Activated CD8-positive, alpha-beta memory T cell treated with anti-CD3 and anti-CD28 coated beads for 1 hour (primary cell): Measurements from ENCODE around the gene KIF26A.
"Not testable (repeated sequence)": the region's sequence is repeated elsewhere in the genome, so short reads cannot be mapped to it uniquely, and the experiment has no call there.

Experiments
- DNase-seq, 2 donors: peaks; one replicate each; pipeline ENCODE4 v3.0.0-alpha.2; 2020; ENCODE audit warnings: low read depth in 1 of 2; ENCODE audit errors: extremely low read depth in 1 of 2

KIF26A gene

GRCh38 chr14:104206281-104206904, 68.0 kb downstream of the KIF26A start:
- DNase-seq, result no peak

- DNase-seq, result no peak
Observed at GRCh38 chr14:104207142-104208014, 69.0 kb downstream of the KIF26A start.

GRCh38 chr14:104208015-104208295, 69.6 kb downstream of the KIF26A start:
- not testable (repeated sequence) for DNase-seq

- DNase-seq, result not testable (repeated sequence)
Observed at GRCh38 chr14:104208331-104208730, 69.9 kb downstream of the KIF26A start.

- DNase-seq, result not testable (repeated sequence)
Observed at GRCh38 chr14:104209071-104209470, 70.7 kb downstream of the KIF26A start.

- no peak for DNase-seq
Observed at GRCh38 chr14:104209985-104210816, 71.8 kb downstream of the KIF26A start.

- DNase-seq, result no peak
Observed at GRCh38 chr14:104210817-104211195, 72.4 kb downstream of the KIF26A start.

GRCh38 chr14:104211215-104211614, 72.8 kb downstream of the KIF26A start:
- no peak for DNase-seq

- no peak for DNase-seq
Observed at GRCh38 chr14:104211741-104212140, 73.4 kb downstream of the KIF26A start.

GRCh38 chr14:104212206-104213095, 74.1 kb downstream of the KIF26A start:
- no peak for DNase-seq

- DNase-seq, result no peak
Observed at GRCh38 chr14:104213301-104214034, 75.1 kb downstream of the KIF26A start.

GRCh38 chr14:104214431-104215218, 76.2 kb downstream of the KIF26A start:
- no peak for DNase-seq

GRCh38 chr14:104215706-104216334, 77.4 kb downstream of the KIF26A start:
- DNase-seq, result no peak

GRCh38 chr14:104216457-104216856, 78.1 kb downstream of the KIF26A start:
- DNase-seq, result no peak

GRCh38 chr14:104217486-104218360, 79.3 kb downstream of the KIF26A start:
- no peak for DNase-seq

- no peak for DNase-seq
Observed at GRCh38 chr14:104218361-104219180, 80.2 kb downstream of the KIF26A start.

GRCh38 chr14:104219731-104220214, 81.4 kb downstream of the KIF26A start:
- no peak for DNase-seq
